GM13976 (cell line): Measurements from ENCODE around the gene CCDC171.

Source experiments
- DNase-seq: peaks from one replicate; pipeline ENCODE4 v3.0.0; 2012; ENCODE audit warnings: low spot score
- in situ Hi-C: fragments of 300-500 bp; cut with MboI; formaldehyde crosslinking; loops from one replicate; pipeline ENCODE4 v1.12.0; 2022; ENCODE audit warnings: low sequenced_read_pairs, mixed read lengths, inconsistent platforms; ENCODE audit not compliant: unreplicated experiment
- TF ChIP-seq, protein P1 (sequence below): IDR thresholded peaks from 2 replicates; pipeline ENCODE4 v1.5.1; 2012; ENCODE audit warnings: borderline replicate concordance, mild to moderate bottlenecking; ENCODE audit not compliant: insufficient read depth; ENCODE audit errors: extremely low read depth, missing control alignments, control extremely low read depth

The CCDC171 gene

DNA sequence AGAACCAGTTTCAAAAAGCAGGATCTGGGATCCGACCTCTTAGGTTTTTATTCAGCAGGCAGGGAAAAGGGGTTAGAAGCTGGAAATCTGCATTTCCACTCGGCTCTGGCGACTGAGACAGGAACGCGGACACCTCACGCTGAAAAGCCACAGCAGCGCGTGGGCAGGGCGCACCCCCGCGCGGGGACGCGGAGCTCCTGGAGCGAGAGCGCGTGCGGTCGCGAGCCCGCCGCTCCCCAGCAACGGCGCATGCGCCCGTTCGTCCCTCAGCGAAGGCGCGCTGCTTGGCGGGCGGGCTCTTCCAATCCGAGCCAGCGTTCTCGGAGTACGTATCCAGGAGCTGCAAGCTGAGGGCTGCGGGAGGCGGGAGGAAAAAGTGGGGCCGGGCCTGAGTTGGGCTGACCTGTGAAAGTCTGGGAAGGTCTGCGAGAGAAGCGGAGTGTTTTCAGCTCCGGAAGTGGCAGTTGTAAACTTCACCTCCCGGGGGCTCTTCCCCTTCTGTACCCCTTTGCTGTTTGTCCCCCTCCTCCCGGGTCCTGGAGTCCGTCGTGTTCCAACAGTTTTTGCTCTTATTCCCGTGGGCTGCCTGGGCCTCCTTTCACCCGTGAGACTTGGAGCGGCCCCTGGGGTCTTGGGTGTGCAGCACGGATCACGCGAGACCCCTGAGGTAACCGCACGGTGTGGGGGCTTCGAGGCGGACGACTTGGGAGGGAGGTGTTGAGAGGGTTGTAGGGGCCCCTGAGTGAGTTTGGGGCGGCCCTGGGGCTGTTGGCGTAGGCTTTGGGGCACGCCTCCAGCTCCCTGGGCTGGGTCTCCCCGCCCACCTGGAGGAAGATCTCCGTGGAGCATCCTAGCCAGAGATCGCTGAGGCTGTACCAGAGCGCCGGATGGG, at the start of gene CCDC171:
CCDC171 (plus strand) TSS at position 408 of the 892 bp plus-strand sequence. CDS start 11,046 bp downstream, outside the sequence.
- in situ Hi-C loops: no loop called here
- peak; percentile 98 for DNase-seq
- TF ChIP-seq, protein P1, sequence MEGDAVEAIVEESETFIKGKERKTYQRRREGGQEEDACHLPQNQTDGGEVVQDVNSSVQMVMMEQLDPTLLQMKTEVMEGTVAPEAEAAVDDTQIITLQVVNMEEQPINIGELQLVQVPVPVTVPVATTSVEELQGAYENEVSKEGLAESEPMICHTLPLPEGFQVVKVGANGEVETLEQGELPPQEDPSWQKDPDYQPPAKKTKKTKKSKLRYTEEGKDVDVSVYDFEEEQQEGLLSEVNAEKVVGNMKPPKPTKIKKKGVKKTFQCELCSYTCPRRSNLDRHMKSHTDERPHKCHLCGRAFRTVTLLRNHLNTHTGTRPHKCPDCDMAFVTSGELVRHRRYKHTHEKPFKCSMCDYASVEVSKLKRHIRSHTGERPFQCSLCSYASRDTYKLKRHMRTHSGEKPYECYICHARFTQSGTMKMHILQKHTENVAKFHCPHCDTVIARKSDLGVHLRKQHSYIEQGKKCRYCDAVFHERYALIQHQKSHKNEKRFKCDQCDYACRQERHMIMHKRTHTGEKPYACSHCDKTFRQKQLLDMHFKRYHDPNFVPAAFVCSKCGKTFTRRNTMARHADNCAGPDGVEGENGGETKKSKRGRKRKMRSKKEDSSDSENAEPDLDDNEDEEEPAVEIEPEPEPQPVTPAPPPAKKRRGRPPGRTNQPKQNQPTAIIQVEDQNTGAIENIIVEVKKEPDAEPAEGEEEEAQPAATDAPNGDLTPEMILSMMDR: no peak

DNA sequence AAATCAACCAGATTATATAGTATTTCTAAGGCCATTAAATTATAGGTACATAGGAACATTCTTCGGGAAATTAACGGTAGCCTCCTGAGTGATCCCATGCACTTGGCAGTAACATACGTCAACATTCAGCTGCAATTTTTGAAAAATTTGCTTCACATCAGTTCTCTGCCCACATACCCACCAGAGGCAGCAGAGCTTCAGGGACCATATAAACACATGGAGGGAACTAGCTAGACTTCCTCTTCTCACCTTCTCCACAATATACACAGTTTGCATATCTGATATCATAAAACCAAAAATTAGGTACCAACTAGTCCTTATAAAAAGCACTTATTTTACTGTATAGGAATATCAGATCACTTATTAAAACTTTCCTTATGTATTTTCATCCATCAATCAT, 46.9 kb upstream of the CCDC171 start:
- TF ChIP-seq, protein P1: no peak
- DNase-seq: no peak
- in situ Hi-C loops: no loop called here

DNA sequence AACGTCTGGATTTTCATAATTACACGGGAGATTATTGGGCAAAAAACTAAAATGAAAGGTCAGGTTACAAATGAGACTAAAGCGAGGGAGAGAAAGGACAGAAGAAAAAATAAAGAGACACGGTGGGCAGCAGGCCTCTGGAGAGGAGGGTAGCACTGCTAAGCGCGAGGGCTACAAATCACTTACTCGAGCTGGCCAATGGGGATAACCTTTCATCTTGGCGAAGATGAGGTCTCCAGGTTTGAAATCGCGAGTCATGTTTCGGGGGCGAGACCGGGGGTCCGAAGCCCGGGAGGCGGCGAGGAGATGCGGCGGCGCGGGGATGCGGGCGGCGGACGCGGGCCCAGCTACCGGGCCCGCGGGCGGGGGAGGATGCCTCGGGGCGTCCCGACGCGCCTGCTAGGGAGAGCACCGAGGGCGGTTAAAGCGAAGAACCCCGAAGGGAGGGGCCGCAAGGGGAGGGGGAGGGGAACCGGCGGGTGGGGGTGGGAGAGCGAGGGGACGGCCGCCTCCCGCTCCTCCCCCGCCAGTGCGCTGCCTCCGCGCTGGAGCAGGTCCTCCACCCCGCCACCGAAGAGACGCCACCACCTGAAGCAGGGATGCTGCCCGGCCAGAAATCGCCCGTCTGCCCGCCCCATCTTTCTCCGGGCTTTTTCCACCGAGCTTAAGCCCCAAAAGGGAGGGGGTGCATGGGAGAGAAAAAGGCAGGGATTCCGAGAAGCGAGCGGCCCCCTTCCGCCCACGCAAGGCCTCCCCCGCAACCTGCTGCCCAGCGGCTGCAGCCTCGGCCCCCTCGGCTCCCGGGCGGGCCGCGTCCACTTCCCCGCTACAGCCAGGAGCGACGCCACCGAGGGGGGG, 42.7 kb upstream of the CCDC171 start:
- in situ Hi-C loops: no loop called here
- DNase-seq: peak; percentile 80

DNA sequence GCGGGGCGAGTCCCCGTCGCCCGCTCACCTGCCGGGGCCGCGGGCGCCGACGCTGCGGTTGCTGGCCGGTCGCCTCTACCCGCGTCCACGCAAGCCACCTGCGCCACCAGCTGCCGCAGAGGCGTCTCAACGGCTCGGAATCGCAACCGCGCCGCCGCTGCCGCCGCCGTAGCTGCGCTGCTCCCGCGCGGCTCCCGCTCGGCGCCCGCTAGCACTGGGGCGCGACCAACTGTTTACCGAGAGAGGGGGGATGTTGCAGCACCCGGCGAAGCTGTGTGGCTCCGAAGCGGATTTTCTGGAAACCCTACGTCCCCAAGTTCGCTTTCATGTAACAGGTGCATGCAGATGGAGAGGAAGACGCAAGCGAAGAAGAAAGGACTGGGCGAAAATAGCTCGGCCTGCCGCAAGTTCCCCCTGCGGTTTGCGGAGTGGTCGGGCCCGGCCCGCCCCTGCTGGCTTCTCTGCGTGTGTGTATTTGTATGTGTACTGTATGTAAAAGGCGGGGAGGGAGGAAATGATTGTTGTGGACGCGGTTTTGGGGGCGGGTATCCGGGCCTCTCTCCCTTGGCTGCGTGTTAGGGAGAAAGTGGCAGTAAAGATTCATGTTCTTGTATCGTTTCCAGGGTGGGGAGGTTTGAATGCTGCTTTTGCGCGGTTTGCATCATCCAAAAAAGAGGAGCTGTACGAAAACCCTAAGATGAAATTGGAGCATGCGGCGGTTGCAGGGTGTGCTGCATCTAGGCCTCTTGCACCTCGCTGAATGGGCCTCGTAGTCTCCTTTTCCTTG, 41.9 kb upstream of the CCDC171 start, which contains the start of gene PSIP1:
PSIP1 (minus strand) TSS at position 182 of the 787 bp plus-strand sequence. CDS start 782 bp downstream, outside the sequence.
- DNase-seq: peak; percentile 85
- TF ChIP-seq, protein P1: no peak
- in situ Hi-C loops: no loop called here

More for the DNA sequence above, 42.7 kb upstream of the CCDC171 start:
- TF ChIP-seq, protein P1: no peak

DNA sequence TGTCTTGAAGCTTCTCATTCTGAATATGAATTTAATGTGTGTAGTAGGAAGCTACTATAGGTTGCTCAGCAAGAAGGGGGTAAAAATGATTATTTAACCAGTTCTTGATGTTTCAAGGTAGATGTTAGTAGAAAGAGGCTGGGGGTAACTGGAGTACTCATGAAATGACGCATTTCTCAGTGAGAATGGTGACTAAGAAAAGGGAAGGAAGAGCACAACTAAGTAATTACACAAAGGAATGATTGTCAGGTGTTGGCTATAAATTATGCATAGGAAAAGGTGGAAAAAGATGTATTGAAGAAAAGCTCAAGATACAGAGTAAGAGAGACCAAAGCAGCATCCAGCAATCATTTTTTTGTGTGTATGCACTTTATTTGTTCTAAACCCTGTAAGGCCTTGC, 40.6 kb upstream of the CCDC171 start:
- DNase-seq: no peak
- in situ Hi-C loops: no loop called here
- TF ChIP-seq, protein P1: no peak
